GM19463 (cell line): ENCODE results near the gene SNAPC3.
A peak's percentile ranks its signal among the peaks of the same experiment; 100 is the strongest.

Experiments
- ATAC-seq: cut with Tn5 transposase; IDR thresholded peaks from one replicate; pipeline ENCODE4 v1.9.1; 2021; ENCODE audit warnings: mild to moderate bottlenecking, moderate library complexity; ENCODE audit not compliant: unreplicated experiment

The SNAPC3 gene

DNA sequence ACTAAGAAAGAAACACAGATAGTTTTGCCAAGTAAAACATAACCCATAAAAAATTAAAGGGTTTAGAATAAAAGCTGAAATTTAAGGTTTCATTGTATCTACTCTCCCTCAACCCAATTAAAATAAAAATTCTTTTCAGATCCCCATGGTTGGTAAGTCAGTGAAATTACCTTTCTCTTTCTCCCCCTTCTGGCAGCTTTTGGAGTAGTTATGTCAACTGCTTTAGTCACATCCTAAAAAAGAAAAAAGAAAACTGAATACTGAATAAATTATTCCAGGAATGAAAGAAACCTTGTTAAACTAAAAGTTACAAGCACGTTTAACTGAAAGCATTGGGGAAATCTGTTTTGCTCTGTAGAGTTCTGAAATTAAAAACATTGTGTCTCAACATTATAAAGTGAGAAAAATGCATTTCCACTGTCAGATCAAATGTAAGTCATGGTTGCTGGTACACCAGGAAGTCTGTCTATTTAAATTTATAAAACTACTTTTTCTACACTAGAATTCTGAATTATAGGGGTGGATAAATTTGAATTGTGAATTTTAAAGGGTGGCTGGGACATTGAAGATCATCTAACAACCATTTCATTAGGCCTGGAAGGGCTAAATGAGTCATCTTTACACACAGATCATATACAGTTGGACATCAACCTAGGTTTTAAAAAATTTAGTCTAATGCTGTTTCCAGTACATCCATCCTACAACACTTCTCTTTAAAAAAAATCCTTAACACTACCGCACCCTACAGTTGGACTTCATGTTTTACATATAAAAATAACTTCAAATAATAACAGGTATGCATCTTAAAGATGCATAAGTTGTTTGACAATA, 63.4 kb downstream of the SNAPC3 start:
- no peak for ATAC-seq

GRCh38 chr9:15491950-15492349, 69.3 kb downstream of the SNAPC3 start:
- ATAC-seq: no peak

GRCh38 chr9:15492485-15493150, 69.9 kb downstream of the SNAPC3 start:
- ATAC-seq: no peak

- ATAC-seq: no peak
Observed at GRCh38 chr9:15498246-15498995, 75.7 kb downstream of the SNAPC3 start.

GRCh38 chr9:15499139-15499538, 76.5 kb downstream of the SNAPC3 start:
- ATAC-seq: no peak

GRCh38 chr9:15501179-15501578, 78.5 kb downstream of the SNAPC3 start:
- no peak for ATAC-seq

DNA sequence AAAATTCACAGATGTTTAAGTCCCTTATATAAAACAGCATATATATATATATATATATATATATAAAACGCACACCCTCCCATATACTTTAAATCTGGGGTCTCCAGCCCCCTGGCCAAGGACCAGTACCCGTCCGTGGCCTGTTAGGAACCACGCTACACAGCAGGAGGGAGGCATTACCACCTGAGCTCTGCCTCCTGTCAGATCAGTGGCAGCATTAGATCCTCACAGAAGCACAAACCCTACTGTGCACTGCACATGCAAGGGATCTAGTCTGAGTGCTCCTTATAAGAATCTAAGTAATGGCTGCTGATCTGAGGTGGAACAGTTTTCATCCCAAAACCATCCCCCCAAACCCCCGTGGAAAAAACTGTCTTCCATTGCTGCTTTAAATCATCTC, 79.1 kb downstream of the SNAPC3 start:
- ATAC-seq: no peak

GRCh38 chr9:15505921-15506320, 83.2 kb downstream of the SNAPC3 start:
- ATAC-seq: no peak

GRCh38 chr9:15509931-15510788, 87.5 kb downstream of the SNAPC3 start:
- peak; percentile 38 for ATAC-seq

- ATAC-seq: peak; percentile 68
Observed at GRCh38 chr9:15510789-15511575, 88.3 kb downstream of the SNAPC3 start, which contains the start of gene PSIP1. Gene PSIP1 (minus strand): TSS chr9:15510970. CDS start chr9:15510188, 782 bp downstream.
